NT2/D1 (cell line): ENCODE data around the gene TIGAR.

ENCODE experiments used
- DNase-seq: peaks from one replicate; pipeline ENCODE4 v3.0.0-alpha.2; 2011; ENCODE audit warnings: low read depth, low spot score
- H3K27me3 ChIP-seq: 2 replicates; pipeline ENCODE4 v1.6.0; 2011; ENCODE audit warnings: mild to moderate bottlenecking; ENCODE audit not compliant: insufficient read length, insufficient read depth
- H3K36me3 ChIP-seq: 2 replicates; pipeline ENCODE4 v1.6.1; 2011; ENCODE audit warnings: mild to moderate bottlenecking, low read length, mixed read lengths; ENCODE audit not compliant: insufficient read depth, insufficient read length
- H3K4me1 ChIP-seq: 2 replicates; pipeline ENCODE4 v1.5.1; 2011; ENCODE audit not compliant: insufficient read depth, insufficient read length
- H3K4me3 ChIP-seq: 2 replicates; pipeline ENCODE4 v1.5.1; 2011; ENCODE audit warnings: low read depth; ENCODE audit not compliant: insufficient read length
- H3K9ac ChIP-seq: 2 replicates; pipeline ENCODE4 v1.6.0; 2011; ENCODE audit warnings: low read depth; ENCODE audit not compliant: insufficient read length
- H3K9me3 ChIP-seq: 2 replicates; pipeline ENCODE4 v1.5.1; 2011; ENCODE audit warnings: mild to moderate bottlenecking, low read length; ENCODE audit not compliant: insufficient read depth
- SUZ12 ChIP-seq: IDR thresholded peaks from 2 replicates; pipeline ENCODE4 v1.6.1; 2011; ENCODE audit not compliant: insufficient read length, insufficient read depth; ENCODE audit errors: extremely low read depth
- YY1 ChIP-seq: IDR thresholded peaks from 2 replicates; pipeline ENCODE4 v1.6.1; 2011; ENCODE audit not compliant: insufficient read length, insufficient read depth
- ZNF274 ChIP-seq: IDR thresholded peaks from 2 replicates; pipeline ENCODE4 v1.6.1; 2011; ENCODE audit warnings: mild to moderate bottlenecking, low read depth, low read length

TIGAR gene

GRCh38 chr12:4386801-4387200 is 65.8 kb downstream of the TIGAR start:
- H3K36me3 ChIP-seq = no peaks in the 10 kb centered on the region
- H3K9ac ChIP-seq = no peak overlapping the region
- H3K4me3 ChIP-seq = no peak overlapping the region
- no peaks in the 10 kb centered on the region for H3K9me3 ChIP-seq
- TF ChIP-seq YY1 (no peak), ZNF274 (no peak), SUZ12 (no peak)
- DNase-seq = no peak
- no peaks in the 10 kb centered on the region for H3K27me3 ChIP-seq
- no peaks in the 10 kb centered on the region for H3K4me1 ChIP-seq

DNA sequence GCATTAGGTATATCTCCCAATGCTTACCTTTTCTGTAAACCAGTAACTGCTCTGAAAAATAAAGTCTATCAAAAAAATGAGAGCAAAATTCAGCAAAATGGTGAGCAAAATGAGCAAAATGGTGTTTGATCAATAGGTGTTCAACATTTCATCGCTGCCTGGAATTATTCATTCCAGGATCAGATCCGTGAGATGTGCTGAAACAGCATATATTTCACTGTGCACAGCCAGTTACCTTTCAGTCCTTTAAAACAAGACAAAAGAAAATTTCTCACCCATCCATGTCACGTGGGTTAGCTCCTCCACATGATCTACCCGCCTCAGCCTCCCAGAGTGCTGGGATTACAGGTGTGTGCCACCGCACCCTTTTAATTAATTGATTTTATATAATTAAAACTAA is 66.6 kb downstream of the TIGAR start:
- H3K4me1 ChIP-seq = no peaks in the 10 kb centered on the region
- no peak for TF ChIP-seq ZNF274
- TF ChIP-seq SUZ12 = no peak
- no peak for TF ChIP-seq YY1
- H3K4me3 ChIP-seq = no peak overlapping the region
- no peak overlapping the region for H3K9ac ChIP-seq
- no peaks in the 10 kb centered on the region for H3K36me3 ChIP-seq
- no peaks in the 10 kb centered on the region for H3K27me3 ChIP-seq
- H3K9me3 ChIP-seq = no peaks in the 10 kb centered on the region
- DNase-seq = no peak

DNA sequence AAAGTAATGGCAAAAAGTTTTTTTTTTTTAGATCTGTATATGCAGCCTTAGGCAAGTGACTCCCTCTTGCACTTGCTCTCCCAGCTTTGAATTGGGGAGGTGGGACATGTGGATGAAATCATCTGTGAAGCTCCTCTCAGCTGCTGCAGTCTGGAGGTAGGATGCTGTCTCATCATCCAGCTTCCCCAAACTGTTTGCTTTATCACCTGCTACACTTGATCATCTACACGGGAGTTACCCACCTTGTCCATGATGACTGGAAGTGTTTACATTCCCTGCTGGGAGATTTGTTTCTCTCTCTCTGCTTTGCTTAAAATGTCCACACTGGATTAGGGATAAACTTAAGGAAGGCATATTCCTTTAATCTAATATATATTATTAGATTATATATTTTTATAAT is 67.0 kb downstream of the TIGAR start:
- Histone ChIP-seq H3K36me3 (no peaks in the 10 kb centered on the region), H3K4me1 (no peaks in the 10 kb centered on the region), H3K4me3 (no peak overlapping the region), H3K27me3 (no peaks in the 10 kb centered on the region), H3K9ac (no peak overlapping the region), H3K9me3 (no peaks in the 10 kb centered on the region)
- TF ChIP-seq YY1 = no peak
- TF ChIP-seq SUZ12 = no peak
- no peak for TF ChIP-seq ZNF274
- DNase-seq = no peak

- no peaks in the 10 kb centered on the region for H3K4me1 ChIP-seq
- no peaks in the 10 kb centered on the region for H3K9me3 ChIP-seq
- no peaks in the 10 kb centered on the region for H3K36me3 ChIP-seq
- no peak overlapping the region for H3K4me3 ChIP-seq
- no peaks in the 10 kb centered on the region for H3K27me3 ChIP-seq
- DNase-seq = no peak
- no peak overlapping the region for H3K9ac ChIP-seq
- TF ChIP-seq YY1 (no peak), ZNF274 (no peak), SUZ12 (no peak)
Observed at GRCh38 chr12:4388662-4389061, 67.6 kb downstream of the TIGAR start.

DNA sequence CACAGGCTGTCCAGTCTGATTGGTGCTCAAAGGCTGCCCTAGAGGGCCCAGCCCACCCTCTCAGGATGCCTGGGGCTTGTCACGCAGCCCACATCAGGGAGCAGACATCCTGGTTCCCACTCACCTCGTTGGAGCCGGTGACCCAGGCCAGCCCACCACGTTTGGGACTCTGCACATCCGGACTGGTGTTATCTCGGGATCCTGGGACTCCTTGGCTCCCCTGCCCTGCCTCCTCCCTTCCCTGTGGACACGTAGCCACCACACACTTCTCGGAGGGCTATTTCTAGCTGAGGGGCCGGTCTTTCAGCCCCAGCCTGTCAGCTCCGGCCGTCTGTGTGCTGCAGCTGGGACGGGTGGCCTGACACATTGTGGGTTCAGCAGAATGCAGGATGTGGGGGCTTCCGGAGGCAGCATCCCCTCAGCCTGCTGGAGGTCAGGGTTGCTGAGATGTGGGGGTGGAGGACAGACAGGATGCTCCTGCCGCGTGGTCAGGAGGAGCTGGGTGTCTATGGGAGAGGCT is 71.3 kb downstream of the TIGAR start:
- TF ChIP-seq ZNF274 (no peak), SUZ12 (no peak), YY1 (no peak)
- no peaks in the 10 kb centered on the region for H3K27me3 ChIP-seq
- no peak overlapping the region for H3K4me3 ChIP-seq
- H3K9ac ChIP-seq = no peak overlapping the region
- no peak for DNase-seq
- no peaks in the 10 kb centered on the region for H3K4me1 ChIP-seq
- H3K36me3 ChIP-seq = no peaks in the 10 kb centered on the region
- no peaks in the 10 kb centered on the region for H3K9me3 ChIP-seq

DNA sequence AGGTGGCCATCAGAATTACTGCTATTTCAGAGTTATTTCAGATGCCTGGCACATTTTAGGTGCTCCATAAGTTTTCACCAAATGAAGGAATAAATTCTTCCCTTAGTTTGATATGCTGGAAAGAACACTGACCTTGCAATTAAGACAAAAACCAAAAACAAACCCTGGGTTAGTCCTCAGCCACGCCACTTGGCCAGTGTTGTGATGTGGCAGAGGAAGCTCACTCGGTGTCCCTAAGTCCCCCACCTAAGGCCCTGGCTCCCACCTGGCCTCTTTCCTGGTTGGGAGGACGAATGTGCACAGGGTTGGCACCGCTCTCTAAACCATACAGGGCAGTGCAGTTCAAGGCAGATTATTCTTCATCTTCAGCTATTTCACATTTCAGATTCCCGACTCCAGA is 72.2 kb downstream of the TIGAR start:
- Histone ChIP-seq H3K9ac (no peak overlapping the region), H3K4me3 (no peak overlapping the region), H3K36me3 (no peaks in the 10 kb centered on the region), H3K27me3 (no peaks in the 10 kb centered on the region), H3K4me1 (no peaks in the 10 kb centered on the region), H3K9me3 (no peaks in the 10 kb centered on the region)
- TF ChIP-seq ZNF274 (no peak), SUZ12 (no peak), YY1 (no peak)
- DNase-seq = no peak

GRCh38 chr12:4395818-4396217 is 74.8 kb downstream of the TIGAR start:
- H3K4me3 ChIP-seq = no peak overlapping the region
- no peaks in the 10 kb centered on the region for H3K9me3 ChIP-seq
- no peaks in the 10 kb centered on the region for H3K27me3 ChIP-seq
- H3K9ac ChIP-seq = no peak overlapping the region
- DNase-seq = no peak
- TF ChIP-seq YY1 = no peak
- TF ChIP-seq ZNF274 = no peak
- H3K4me1 ChIP-seq = no peaks in the 10 kb centered on the region
- no peaks in the 10 kb centered on the region for H3K36me3 ChIP-seq
